Measurements from ENCODE around the gene PPBP.

The PPBP gene

DNA sequence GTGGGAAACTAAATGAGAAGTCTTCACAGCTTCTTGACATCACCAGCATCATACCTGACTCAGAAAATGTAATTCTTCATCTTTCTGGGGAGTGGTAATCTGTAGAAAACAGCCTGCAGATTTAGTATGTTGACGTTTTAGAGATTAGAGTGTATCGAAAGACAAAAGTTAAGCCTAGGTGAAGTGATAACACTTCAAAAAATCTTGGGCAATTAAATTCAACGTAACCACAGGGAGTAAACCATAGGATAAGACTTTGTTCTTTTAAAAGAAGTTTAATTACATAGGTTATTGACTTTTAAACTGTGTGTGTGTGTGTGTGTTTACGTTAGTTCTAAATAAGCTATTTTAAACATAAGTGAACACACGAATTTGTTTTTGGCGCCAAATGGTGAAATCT is 12.3 kb upstream of the PPBP start:
- DNase-seq (ENCODE audit: extremely low read depth, low read depth) = no peak
- H3K4me3 ChIP-seq (replicated peaks; ENCODE audit: low read depth, low read length) = no peak overlapping the region
- TF ChIP-seq, protein P1, sequence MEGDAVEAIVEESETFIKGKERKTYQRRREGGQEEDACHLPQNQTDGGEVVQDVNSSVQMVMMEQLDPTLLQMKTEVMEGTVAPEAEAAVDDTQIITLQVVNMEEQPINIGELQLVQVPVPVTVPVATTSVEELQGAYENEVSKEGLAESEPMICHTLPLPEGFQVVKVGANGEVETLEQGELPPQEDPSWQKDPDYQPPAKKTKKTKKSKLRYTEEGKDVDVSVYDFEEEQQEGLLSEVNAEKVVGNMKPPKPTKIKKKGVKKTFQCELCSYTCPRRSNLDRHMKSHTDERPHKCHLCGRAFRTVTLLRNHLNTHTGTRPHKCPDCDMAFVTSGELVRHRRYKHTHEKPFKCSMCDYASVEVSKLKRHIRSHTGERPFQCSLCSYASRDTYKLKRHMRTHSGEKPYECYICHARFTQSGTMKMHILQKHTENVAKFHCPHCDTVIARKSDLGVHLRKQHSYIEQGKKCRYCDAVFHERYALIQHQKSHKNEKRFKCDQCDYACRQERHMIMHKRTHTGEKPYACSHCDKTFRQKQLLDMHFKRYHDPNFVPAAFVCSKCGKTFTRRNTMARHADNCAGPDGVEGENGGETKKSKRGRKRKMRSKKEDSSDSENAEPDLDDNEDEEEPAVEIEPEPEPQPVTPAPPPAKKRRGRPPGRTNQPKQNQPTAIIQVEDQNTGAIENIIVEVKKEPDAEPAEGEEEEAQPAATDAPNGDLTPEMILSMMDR (IDR thresholded peaks at IDR 0.05; ENCODE audit: low read depth, low read length, missing control alignments) = no peak

DNA sequence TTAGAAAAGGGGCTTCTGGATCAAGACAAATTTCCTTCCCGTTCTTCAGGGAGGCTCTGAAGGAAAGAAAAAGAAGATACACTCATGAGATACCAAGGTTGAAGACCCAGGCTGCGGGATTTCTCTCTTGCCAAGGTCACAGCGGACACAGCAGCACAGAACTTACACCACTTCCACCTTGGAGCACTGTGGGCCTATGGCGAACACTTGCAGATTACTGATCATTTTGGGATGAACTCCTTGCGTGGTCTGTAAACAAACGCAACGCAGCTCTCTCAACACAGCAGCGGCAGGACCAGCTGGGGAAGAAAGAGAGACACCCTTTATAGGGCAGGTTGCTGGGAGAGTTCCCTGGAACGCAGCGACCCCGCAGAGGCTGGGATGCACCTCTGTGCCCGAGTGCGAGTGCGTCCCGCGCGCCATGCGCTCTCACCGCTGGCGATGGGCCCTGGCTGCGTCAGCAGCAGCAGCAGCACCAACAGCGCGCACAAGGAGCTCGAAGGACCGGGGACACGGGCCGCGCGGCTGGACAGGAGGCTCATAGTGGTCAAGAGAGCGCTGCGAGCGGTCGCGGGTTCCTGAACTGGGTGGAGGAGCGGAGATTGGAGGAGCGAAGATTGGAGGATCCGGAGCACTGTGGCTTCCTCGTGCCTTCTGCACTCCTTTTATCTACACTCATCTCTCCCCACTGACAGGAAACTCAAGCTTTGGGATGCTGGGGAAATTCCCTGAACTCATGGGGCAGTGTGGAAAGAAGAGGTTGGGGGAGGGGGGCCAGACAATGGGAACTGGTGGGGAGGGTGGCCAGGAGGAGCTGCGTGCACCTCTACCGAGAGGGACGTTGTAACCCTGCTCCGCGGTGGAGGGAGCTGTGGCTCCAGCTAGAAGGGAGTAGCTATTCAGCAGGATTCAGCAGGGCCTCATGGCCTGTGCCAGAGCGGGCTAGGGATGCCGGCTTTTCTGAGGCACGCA is 10.3 kb upstream of the PPBP start, which contains the start of gene CXCL5:
Gene CXCL5, minus strand, starts transcription at position 638 of the 972 bp plus-strand sequence. Its CDS starts 96 bp downstream, at position 542.
- DNase-seq (ENCODE audit: extremely low read depth, low read depth) = no peak
- peak within 1 kb of the TSS; percentile 39 for H3K4me3 ChIP-seq (replicated peaks; ENCODE audit: low read depth, low read length)

DNA sequence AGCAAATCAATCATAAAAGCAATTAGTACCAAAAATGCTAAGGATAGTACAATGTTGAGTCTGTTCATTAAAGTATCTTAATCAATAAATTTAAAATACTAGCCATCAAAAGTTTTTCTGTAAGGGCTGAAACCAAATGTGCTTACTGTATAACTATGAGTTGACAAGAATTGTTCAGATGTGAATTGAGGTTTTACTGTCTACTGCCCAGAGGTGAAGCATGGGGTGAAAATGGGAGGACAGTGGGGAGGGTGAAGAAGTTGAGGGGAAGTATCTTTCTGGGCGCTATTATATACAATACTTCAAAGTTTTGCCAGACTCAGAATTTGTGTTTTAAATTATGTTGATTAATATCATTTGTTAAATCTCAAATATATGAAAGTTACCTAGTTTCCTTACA is 4.1 kb upstream of the PPBP start:
- H3K4me3 ChIP-seq (replicated peaks; ENCODE audit: low read depth, low read length) = no peak overlapping the region
- no peak for DNase-seq (ENCODE audit: extremely low read depth, low read depth)
- TF ChIP-seq, protein P1 (IDR thresholded peaks at IDR 0.05; ENCODE audit: low read depth, low read length, missing control alignments) = no peak

More for the DNA sequence above, 10.3 kb upstream of the PPBP start, which contains the start of gene CXCL5:
- TF ChIP-seq, protein P1 (IDR thresholded peaks at IDR 0.05; ENCODE audit: low read depth, low read length, missing control alignments) = no peak

DNA sequence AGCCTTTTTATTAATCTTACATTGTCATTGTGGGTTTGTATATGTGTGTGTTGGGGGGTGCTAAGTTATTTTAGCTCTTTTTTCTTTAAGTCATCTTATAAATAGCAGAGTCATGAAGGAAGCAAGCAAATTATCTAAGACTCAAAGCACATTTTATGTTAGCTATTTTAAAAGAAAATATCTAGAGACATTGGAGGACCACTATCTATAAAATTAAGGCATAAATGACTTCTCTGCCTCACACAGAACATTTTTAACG is 3.7 kb upstream of the PPBP start:
- TF ChIP-seq, protein P1 (IDR thresholded peaks at IDR 0.05; ENCODE audit: low read depth, low read length, missing control alignments) = no peak
- DNase-seq (ENCODE audit: extremely low read depth, low read depth) = no peak
- H3K4me3 ChIP-seq (replicated peaks; ENCODE audit: low read depth, low read length) = no peak overlapping the region

DNA sequence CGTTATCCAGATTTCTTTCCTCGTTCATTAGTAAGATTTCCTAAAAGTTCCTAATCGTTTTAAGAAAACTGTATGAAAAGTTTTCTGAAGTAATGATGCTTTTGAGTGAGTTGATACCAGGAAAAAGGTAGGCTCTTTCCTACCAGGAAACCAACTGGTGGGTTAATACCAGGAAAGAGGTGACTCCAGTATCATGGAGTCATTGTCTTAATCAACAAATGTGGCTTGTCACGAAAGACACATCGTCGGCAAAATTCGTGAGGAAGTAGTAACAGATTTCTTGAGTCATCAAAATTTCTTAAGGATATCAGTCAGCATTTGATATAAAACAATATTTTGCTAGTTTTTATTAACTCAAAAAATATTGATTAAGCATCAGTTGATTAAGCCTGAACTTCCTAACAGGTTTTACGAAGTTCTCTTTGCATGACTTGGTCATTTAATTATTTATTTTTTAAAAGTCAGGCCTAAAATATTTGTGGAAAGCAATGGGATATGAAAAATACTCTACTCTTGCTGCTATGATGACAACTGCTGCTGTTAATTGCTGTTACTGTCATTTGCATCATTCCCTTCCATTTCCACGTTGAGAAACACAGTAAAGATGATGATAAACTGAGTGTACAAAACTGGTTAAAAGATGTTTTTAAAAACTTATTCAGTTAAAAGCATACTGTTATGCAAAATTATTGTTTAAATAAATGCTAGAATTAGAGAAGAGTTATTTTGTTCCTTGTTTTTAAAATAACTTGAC is 3.2 kb upstream of the PPBP start:
- no peak overlapping the region for H3K4me3 ChIP-seq (replicated peaks; ENCODE audit: low read depth, low read length)
- TF ChIP-seq, protein P1 (IDR thresholded peaks at IDR 0.05; ENCODE audit: low read depth, low read length, missing control alignments) = no peak
- no peak for DNase-seq (ENCODE audit: extremely low read depth, low read depth)

DNA sequence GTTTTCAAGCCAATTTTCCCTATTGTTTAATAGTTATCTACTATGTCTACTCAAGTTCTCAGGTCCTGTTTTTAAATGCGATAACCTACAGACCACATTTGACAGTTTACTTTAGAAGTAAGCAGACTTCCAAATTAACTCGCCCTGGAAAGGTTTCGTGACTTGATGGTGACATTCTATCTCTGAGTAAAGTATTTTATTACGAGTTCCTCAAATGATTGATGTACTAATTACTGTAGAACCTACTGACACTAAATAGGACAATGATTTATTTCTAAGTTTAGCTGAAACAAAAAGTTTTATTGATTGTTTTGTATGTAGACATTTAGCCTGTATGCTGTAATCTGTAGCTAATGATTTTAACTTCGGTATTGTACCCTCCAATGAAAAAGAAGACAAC is 1.9 kb upstream of the PPBP start:
- H3K4me3 ChIP-seq (replicated peaks; ENCODE audit: low read depth, low read length) = no peak overlapping the region
- TF ChIP-seq, protein P1 (IDR thresholded peaks at IDR 0.05; ENCODE audit: low read depth, low read length, missing control alignments) = no peak
- DNase-seq (ENCODE audit: extremely low read depth, low read depth) = no peak

Data from HFF-Myc (cell line).